T-cell (primary cell): ENCODE data around the gene CD37. TPM values are rescaled to one million over a fixed set of nuclear protein-coding genes. Genes with fewer than 3 reads are reported as not detected.

ENCODE experiments used
- ATAC-seq, 4 experiments: fragments of 200-7000 bp in 3 of 4; fragments of 150-1000 bp in 1 of 4; cut with Tn5 transposase; replicated peaks in 1 of 4; 1 replicate in 3 of 4; 2 replicates in 1 of 4; pipeline ENCODE4 v1.10.0; 2021; ENCODE audit warnings: moderate library complexity in 3 of 4, mild to moderate bottlenecking in 2 of 4, moderate number of reproducible peaks in 1 of 4
- CTCF ChIA-PET, 2 donors: fragments of 300-600 bp; sonication (Branson Sonifier 250); formaldehyde crosslinking; loops; one replicate each; lab custom pipeline; 2022; ENCODE audit warnings: antibody characterized with exemption in 2 of 2; lab: Charles Lee
- POLR2A ChIA-PET, 2 donors: fragments of 300-600 bp; sonication (Branson Sonifier 250); formaldehyde crosslinking; loops; one replicate each; lab custom pipeline; 2022; ENCODE audit warnings: antibody characterized with exemption in 2 of 2; lab: Charles Lee
- DNase-seq, 35 experiments: peaks; one replicate each; pipeline versions ENCODE4 v3.0.0 to v3.0.0-alpha.2; 2013 to 2023
- H3K27ac ChIP-seq: one replicate; pipeline ENCODE4 v1.5.1; 2013; ENCODE audit warnings: low read length
- H3K27me3 ChIP-seq, 2 experiments: replicated peaks in 1 of 2; 1 replicate in 1 of 2; 2 replicates in 1 of 2; pipeline versions ENCODE4 v1.6.1 to v1.7.0; 2013; ENCODE audit warnings: low read length in 1 of 2, mixed read lengths in 1 of 2; ENCODE audit not compliant: control insufficient read depth in 2 of 2, insufficient read depth in 2 of 2; ENCODE audit errors: extremely low read depth in 1 of 2
- H3K36me3 ChIP-seq, 2 donors: 1 replicate in 1 of 2; 2 replicates in 1 of 2; pipeline versions ENCODE4 v1.6.1 to v1.7.0; 2013; ENCODE audit warnings: low read length in 1 of 2; ENCODE audit not compliant: control insufficient read depth in 2 of 2, insufficient read depth in 1 of 2; ENCODE audit errors: extremely low read depth in 1 of 2
- H3K4me1 ChIP-seq, 2 experiments: 1 replicate in 1 of 2; 2 replicates in 1 of 2; pipeline versions ENCODE4 v1.6.1 to v1.7.0; 2013; ENCODE audit warnings: low read length in 2 of 2, mixed read lengths in 1 of 2; ENCODE audit not compliant: insufficient read depth in 2 of 2, control insufficient read depth in 1 of 2; ENCODE audit errors: extremely low read depth in 1 of 2
- H3K4me3 ChIP-seq, 2 donors: 1 replicate in 1 of 2; 2 replicates in 1 of 2; pipeline versions ENCODE4 v1.5.1 to v1.7.0; 2013; ENCODE audit warnings: mild to moderate bottlenecking in 2 of 2, low read length in 1 of 2, moderate library complexity in 1 of 2; ENCODE audit not compliant: control insufficient read depth in 1 of 2; ENCODE audit errors: extremely low read depth in 1 of 2
- H3K9me3 ChIP-seq: 2 replicates; pipeline ENCODE4 v1.7.0; 2013
- H3K27ac Mint-ChIP-seq, 2 donors: one replicate each; pipeline ENCODE4 v1.8.0; 2020 to 2021; ENCODE audit warnings: mild to moderate bottlenecking in 2 of 2, mixed read lengths in 2 of 2
- H3K27me3 Mint-ChIP-seq, 2 donors: one replicate each; pipeline ENCODE4 v1.8.0; 2021 to 2022; ENCODE audit warnings: mixed read lengths in 2 of 2
- H3K36me3 Mint-ChIP-seq: one replicate; pipeline ENCODE4 v1.8.0; 2021; ENCODE audit warnings: mixed read lengths
- H3K4me1 Mint-ChIP-seq, 3 donors: one replicate each; pipeline ENCODE4 v1.8.0; 2020 to 2022; ENCODE audit warnings: mixed read lengths in 3 of 3, mild to moderate bottlenecking in 1 of 3
- H3K4me3 Mint-ChIP-seq, 3 donors: one replicate each; pipeline ENCODE4 v1.8.0; 2020 to 2022; ENCODE audit warnings: mild to moderate bottlenecking in 3 of 3, mixed read lengths in 3 of 3, moderate library complexity in 3 of 3
- H3K9me3 Mint-ChIP-seq, 3 donors: one replicate each; pipeline ENCODE4 v1.8.0; 2020 to 2022; ENCODE audit warnings: mixed read lengths in 3 of 3
- WGBS: methylation state at CpG from one replicate; pipeline ENCODE4 v1.1.5; 2013; ENCODE audit warnings: missing lambda C conversion rate; ENCODE audit not compliant: insufficient coverage; 5-methylcytosine and 5-hydroxymethylcytosine counted together
- total RNA-seq, 35 experiments: library from RNA in 6 of 35; stranded (reverse) in 6 of 35; fragments of 120-200 nt in 1 of 35; gene quantifications; one replicate each; pipeline versions ENCODE4 v1.2.1 to v1.2.4 and lab custom pipeline; 2013 to 2026

The CD37 gene
- total RNA-seq, 5 donors from 2014 or later (not counting 1 experiment from before 2014, with no cell fraction given) = 365 to 435 (median 369) TPM

DNA sequence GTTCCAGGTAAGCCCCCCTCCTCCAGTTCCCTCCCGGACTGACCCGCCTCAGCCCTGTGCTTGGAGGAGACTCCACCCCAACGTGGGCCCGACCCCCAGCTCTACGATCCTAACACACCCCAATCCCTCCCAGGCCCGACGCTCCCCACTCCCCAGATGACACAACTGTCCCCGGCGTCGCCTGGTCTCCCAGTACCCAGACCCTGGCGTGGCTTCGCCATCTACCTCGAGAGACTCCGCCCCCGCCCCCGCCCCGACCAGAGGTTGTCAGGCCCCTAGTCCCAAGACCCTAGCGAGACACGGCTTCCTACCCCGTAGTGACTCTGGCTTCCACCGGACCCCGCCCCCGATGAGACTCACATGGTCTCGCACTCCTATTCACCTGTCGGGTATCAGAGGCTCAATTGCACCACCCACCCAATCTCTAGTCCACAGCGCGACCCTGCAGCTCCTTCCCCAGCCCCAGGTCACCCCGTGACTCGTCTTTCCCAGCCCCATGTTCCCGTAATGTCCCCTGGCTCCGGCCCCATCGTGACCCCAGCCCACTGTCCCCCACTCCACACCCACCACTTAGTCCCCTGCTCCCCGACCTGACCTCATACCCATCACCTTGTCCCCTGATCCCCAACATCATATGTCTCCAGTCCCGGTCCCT lies 2.9 kb downstream of the CD37 start:
- H3K4me1 Mint-ChIP-seq = peaks cover 56 to 66% (median 65%) of the 10 kb centered on the region in 3 donors
- H3K9me3 ChIP-seq = no peaks in the 10 kb centered on the region
- WGBS = 97% methylated on average over 28 of the region's 34 CpGs
- DNase-seq = peak in 1 of 35 experiments; percentile 20
- H3K27me3 Mint-ChIP-seq = no peaks in the 10 kb centered on the region
- ChIA-PET CTCF (interaction anchor here in 1 of 2 donors (0.5 kb wide), 1 partner anchor 202 kb away, joined by 8 read pairs; no protein-coding TSS in a partner anchor), POLR2A (no interaction called here)
- H3K36me3 Mint-ChIP-seq = peaks cover 37% of the 10 kb centered on the region
- H3K4me3 ChIP-seq = no peak overlapping the region
- H3K27ac ChIP-seq = no peak overlapping the region
- peaks cover 0 to 39% of the 10 kb centered on the region in 2 donors for H3K36me3 ChIP-seq
- no peak overlapping the region for H3K27ac Mint-ChIP-seq
- peaks cover 33 to 67% of the 10 kb centered on the region in 2 experiments for H3K4me1 ChIP-seq
- no peak for ATAC-seq
- H3K27me3 ChIP-seq = no peaks in the 10 kb centered on the region
- H3K9me3 Mint-ChIP-seq = no peaks in the 10 kb centered on the region
- H3K4me3 Mint-ChIP-seq = peak overlapping the region in 1 of 3 donors; percentile 96

DNA sequence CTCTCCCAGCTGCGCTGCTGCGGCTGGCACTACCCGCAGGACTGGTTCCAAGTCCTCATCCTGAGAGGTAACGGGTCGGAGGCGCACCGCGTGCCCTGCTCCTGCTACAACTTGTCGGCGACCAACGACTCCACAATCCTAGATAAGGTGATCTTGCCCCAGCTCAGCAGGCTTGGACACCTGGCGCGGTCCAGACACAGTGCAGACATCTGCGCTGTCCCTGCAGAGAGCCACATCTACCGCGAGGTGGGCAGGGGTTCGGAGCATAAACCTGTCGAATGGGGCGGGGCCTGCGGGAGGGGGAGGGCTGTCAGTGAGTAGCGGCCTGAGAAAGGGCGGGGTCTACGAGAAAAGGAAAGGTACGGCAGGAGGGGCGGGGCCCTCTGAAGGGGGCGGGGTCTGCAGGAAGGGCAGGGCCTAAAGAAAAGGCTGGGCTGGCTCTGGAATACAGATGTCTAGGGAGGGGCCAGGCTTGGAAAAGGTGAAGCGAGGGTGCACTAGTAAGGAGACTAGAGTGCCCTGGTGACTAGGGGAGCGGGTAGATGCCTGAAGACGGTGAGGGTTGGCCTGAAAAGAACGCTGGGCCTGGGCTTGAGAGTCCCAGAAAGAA lies 3.6 kb downstream of the CD37 start:
- Mint-ChIP-seq H3K4me3 (peak overlapping the region in 2 of 3 donors; percentile 25 to 96), H3K27ac (no peak overlapping the region), H3K9me3 (no peaks in the 10 kb centered on the region), H3K36me3 (peaks cover 37% of the 10 kb centered on the region), H3K27me3 (no peaks in the 10 kb centered on the region), H3K4me1 (peaks cover 49 to 60% (median 59%) of the 10 kb centered on the region in 3 donors)
- Histone ChIP-seq H3K36me3 (peaks cover 0 to 39% of the 10 kb centered on the region in 2 donors), H3K27ac (no peak overlapping the region), H3K9me3 (no peaks in the 10 kb centered on the region), H3K4me3 (no peak overlapping the region), H3K4me1 (peaks cover 27 to 60% of the 10 kb centered on the region in 2 experiments), H3K27me3 (no peaks in the 10 kb centered on the region)
- CTCF ChIA-PET = no interaction called here
- POLR2A ChIA-PET = no interaction called here
- DNase-seq = peak in 1 of 35 experiments; percentile 25
- ATAC-seq = no peak
- WGBS = 91% methylated on average over 27 of the region's 30 CpGs

GRCh38 chr19:49339301-49340068 lies 4.3 kb downstream of the CD37 start:
- WGBS = 98% methylated on average over 41 of the region's 47 CpGs

GRCh38 chr19:49340069-49340864 lies 5.1 kb downstream of the CD37 start:
- Histone ChIP-seq H3K4me3 (no peak overlapping the region), H3K27me3 (no peaks in the 10 kb centered on the region), H3K27ac (peak overlapping the region; percentile 9), H3K4me1 (peaks cover 19 to 51% of the 10 kb centered on the region in 2 experiments), H3K36me3 (peaks cover 0 to 39% of the 10 kb centered on the region in 2 donors), H3K9me3 (no peaks in the 10 kb centered on the region)
- H3K36me3 Mint-ChIP-seq = peaks cover 37% of the 10 kb centered on the region
- WGBS = 70% methylated on average over 27 of the region's 36 CpGs
- H3K27ac Mint-ChIP-seq = peak overlapping the region; percentile 54 to 71
- DNase-seq (peak in 6 of 35 experiments; percentile 23 to 59 (median 30)), ATAC-seq (no peak)
- H3K4me3 Mint-ChIP-seq = peak overlapping the region in 1 of 3 donors; percentile 34
- no peaks in the 10 kb centered on the region for H3K9me3 Mint-ChIP-seq
- CTCF ChIA-PET = no interaction called here
- POLR2A ChIA-PET = interaction anchor here in 1 of 2 donors (0.6 kb wide), 1 partner anchor 15 kb away, joined by 3 read pairs; no protein-coding TSS in a partner anchor
- no peaks in the 10 kb centered on the region for H3K27me3 Mint-ChIP-seq
- peaks cover 46 to 54% (median 52%) of the 10 kb centered on the region in 3 donors for H3K4me1 Mint-ChIP-seq

More at GRCh38 chr19:49339301-49340068, 4.3 kb downstream of the CD37 start:
- Histone ChIP-seq H3K9me3 (no peaks in the 10 kb centered on the region), H3K27me3 (no peaks in the 10 kb centered on the region), H3K4me1 (peaks cover 24 to 54% of the 10 kb centered on the region in 2 experiments), H3K36me3 (peaks cover 0 to 39% of the 10 kb centered on the region in 2 donors), H3K27ac (no peak overlapping the region), H3K4me3 (no peak overlapping the region)
- ATAC-seq (no peak), DNase-seq (peak in 1 of 35 experiments; percentile 21)
- no peak overlapping the region for H3K4me3 Mint-ChIP-seq
- no peaks in the 10 kb centered on the region for H3K27me3 Mint-ChIP-seq
- peaks cover 37% of the 10 kb centered on the region for H3K36me3 Mint-ChIP-seq
- peaks cover 44 to 54% (median 52%) of the 10 kb centered on the region in 3 donors for H3K4me1 Mint-ChIP-seq
- ChIA-PET POLR2A (no interaction called here), CTCF (no interaction called here)
- H3K27ac Mint-ChIP-seq = no peak overlapping the region
- H3K9me3 Mint-ChIP-seq = no peaks in the 10 kb centered on the region

GRCh38 chr19:49340865-49341718 lies 5.9 kb downstream of the CD37 start:
- ChIA-PET CTCF (interaction anchor here in 1 of 2 donors (0.6 kb wide), 1 partner anchor 88 kb away, joined by 3 read pairs; no protein-coding TSS in a partner anchor), POLR2A (interaction anchor here in 1 of 2 donors (0.6 kb wide), 1 partner anchor 16 kb away, joined by 3 read pairs; no protein-coding TSS in a partner anchor)
- Mint-ChIP-seq H3K27me3 (no peaks in the 10 kb centered on the region), H3K36me3 (peaks cover 34% of the 10 kb centered on the region), H3K9me3 (no peaks in the 10 kb centered on the region), H3K27ac (peak overlapping the region in 1 of 2 donors; percentile 54), H3K4me3 (no peak overlapping the region), H3K4me1 (peaks cover 39 to 46% (median 46%) of the 10 kb centered on the region in 3 donors)
- no peaks in the 10 kb centered on the region for H3K27me3 ChIP-seq
- H3K27ac ChIP-seq = peak overlapping the region; percentile 9
- no peak overlapping the region for H3K4me3 ChIP-seq
- H3K36me3 ChIP-seq = peaks cover 0 to 39% of the 10 kb centered on the region in 2 donors
- WGBS = 88% methylated on average over 5 of the region's 11 CpGs
- H3K4me1 ChIP-seq = peaks cover 16 to 47% of the 10 kb centered on the region in 2 experiments
- DNase-seq (no peak), ATAC-seq (no peak)
- H3K9me3 ChIP-seq = no peaks in the 10 kb centered on the region
